ENCODE measurements around the gene ANP32B.

ANP32B gene

GRCh38 chr9:98022447-98022846 is 39.3 kb downstream of the ANP32B start:
- Mint-ChIP-seq H3K36me3 (ENCODE audit: low read depth) (peaks cover 23% of the 10 kb centered on the region), H3K4me3 (no peak overlapping the region), H3K27me3 (ENCODE audit: low read depth) (no peaks in the 10 kb centered on the region), H3K27ac (no peak overlapping the region), H3K4me1 (no peaks in the 10 kb centered on the region), H3K9me3 (no peaks in the 10 kb centered on the region)
- TF ChIP-seq, protein P1, sequence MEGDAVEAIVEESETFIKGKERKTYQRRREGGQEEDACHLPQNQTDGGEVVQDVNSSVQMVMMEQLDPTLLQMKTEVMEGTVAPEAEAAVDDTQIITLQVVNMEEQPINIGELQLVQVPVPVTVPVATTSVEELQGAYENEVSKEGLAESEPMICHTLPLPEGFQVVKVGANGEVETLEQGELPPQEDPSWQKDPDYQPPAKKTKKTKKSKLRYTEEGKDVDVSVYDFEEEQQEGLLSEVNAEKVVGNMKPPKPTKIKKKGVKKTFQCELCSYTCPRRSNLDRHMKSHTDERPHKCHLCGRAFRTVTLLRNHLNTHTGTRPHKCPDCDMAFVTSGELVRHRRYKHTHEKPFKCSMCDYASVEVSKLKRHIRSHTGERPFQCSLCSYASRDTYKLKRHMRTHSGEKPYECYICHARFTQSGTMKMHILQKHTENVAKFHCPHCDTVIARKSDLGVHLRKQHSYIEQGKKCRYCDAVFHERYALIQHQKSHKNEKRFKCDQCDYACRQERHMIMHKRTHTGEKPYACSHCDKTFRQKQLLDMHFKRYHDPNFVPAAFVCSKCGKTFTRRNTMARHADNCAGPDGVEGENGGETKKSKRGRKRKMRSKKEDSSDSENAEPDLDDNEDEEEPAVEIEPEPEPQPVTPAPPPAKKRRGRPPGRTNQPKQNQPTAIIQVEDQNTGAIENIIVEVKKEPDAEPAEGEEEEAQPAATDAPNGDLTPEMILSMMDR (IDR thresholded peaks at IDR 0.05; ENCODE audit: unreplicated experiment in 3 of 3): no peak

- peaks cover 7% of the 10 kb centered on the region for H3K36me3 Mint-ChIP-seq (ENCODE audit: low read depth)
- no peaks in the 10 kb centered on the region for H3K4me1 Mint-ChIP-seq
- no peak overlapping the region for H3K27ac Mint-ChIP-seq
- no peaks in the 10 kb centered on the region for H3K9me3 Mint-ChIP-seq
- TF ChIP-seq, protein P1 (IDR thresholded peaks at IDR 0.05; ENCODE audit: unreplicated experiment in 3 of 3): no peak
- no peaks in the 10 kb centered on the region for H3K27me3 Mint-ChIP-seq (ENCODE audit: low read depth)
- no peak overlapping the region for H3K4me3 Mint-ChIP-seq
These were observed 41.6 kb downstream of the ANP32B start for GRCh38 chr9:98024702-98025101.

DNA sequence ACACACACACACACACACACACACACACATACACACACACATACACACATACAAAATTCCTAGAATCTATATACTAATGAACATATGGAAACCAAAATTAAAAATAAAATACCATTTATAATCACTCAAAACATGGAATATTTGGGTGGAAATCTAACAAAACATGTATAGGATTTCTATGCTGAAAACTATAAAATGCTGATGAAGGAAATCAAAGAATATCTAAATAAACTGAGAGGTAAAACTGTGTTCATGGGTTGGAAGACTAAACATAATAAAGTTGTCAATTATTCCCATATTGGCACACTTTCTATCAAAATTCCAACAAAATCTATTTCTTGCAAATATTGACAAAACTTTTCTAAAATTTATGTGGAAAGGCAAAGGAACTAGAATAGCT is 48.0 kb downstream of the ANP32B start:
- Mint-ChIP-seq H3K4me3 (no peak overlapping the region), H3K9me3 (no peaks in the 10 kb centered on the region), H3K27ac (no peak overlapping the region), H3K36me3 (ENCODE audit: low read depth) (no peaks in the 10 kb centered on the region), H3K4me1 (peaks cover 5% of the 10 kb centered on the region), H3K27me3 (ENCODE audit: low read depth) (peaks cover 4% of the 10 kb centered on the region)
- TF ChIP-seq, protein P1 (IDR thresholded peaks at IDR 0.05; ENCODE audit: unreplicated experiment in 3 of 3): no peak

- Mint-ChIP-seq H3K4me1 (peaks cover 5% of the 10 kb centered on the region), H3K27ac (no peak overlapping the region), H3K9me3 (no peaks in the 10 kb centered on the region), H3K27me3 (ENCODE audit: low read depth) (peaks cover 4% of the 10 kb centered on the region), H3K36me3 (ENCODE audit: low read depth) (no peaks in the 10 kb centered on the region), H3K4me3 (no peak overlapping the region)
- TF ChIP-seq, protein P1 (IDR thresholded peaks at IDR 0.05; ENCODE audit: unreplicated experiment in 3 of 3): no peak
These were observed 48.8 kb downstream of the ANP32B start for GRCh38 chr9:98031935-98032334.

DNA sequence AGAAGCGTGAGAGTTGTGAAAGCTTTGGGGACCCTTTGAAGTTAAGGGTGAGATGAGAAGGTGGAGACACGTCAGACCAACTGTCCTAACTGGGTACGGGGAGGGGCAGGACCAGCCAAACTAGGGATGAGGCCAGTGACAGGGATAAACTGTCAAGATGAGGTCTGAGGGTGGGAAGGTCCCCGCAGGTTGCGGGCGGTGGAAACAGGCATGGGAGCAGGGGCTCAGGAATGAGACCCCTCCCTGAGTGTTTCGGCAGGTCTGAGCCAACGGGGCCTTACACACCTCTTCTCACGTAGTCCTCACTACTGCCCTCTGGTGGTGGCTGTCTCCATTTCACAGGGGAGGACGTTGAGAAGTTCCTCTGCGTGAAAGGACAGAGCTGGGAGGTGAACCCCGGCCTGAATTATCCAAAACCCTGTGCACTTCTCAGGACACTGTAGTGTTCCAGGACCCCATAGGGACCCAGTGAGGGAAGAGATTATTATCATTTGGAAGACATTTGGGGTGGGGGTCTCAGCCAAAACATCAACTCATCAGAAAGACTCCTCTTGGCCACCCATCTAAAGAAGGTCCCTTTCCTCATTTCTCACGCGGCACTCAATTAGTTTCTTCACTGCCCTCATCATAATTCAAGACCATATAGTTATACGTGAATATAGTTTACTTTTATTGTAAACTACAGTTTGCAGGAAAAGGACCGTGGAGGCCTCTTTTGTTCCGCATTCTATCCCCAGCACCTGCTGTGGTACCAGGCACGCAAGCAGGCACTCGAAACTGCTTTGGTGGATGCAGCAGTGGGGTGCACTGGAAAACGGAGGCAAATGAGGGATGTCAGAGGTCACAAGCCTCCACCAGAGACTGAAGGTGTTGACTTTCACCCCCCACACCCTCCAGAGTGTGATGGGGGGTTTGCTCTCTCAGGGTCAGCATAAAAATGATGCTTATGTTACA is 51.7 kb downstream of the ANP32B start:
- peaks cover 11% of the 10 kb centered on the region for H3K27me3 Mint-ChIP-seq (ENCODE audit: low read depth)
- H3K27ac Mint-ChIP-seq: no peak overlapping the region
- H3K36me3 Mint-ChIP-seq (ENCODE audit: low read depth): no peaks in the 10 kb centered on the region
- TF ChIP-seq, protein P1 (IDR thresholded peaks at IDR 0.05; ENCODE audit: unreplicated experiment in 3 of 3): peak; percentile 69 to 72 (median 69)
- no peak overlapping the region for H3K4me3 Mint-ChIP-seq
- peaks cover 5% of the 10 kb centered on the region for H3K4me1 Mint-ChIP-seq
- no peaks in the 10 kb centered on the region for H3K9me3 Mint-ChIP-seq

DNA sequence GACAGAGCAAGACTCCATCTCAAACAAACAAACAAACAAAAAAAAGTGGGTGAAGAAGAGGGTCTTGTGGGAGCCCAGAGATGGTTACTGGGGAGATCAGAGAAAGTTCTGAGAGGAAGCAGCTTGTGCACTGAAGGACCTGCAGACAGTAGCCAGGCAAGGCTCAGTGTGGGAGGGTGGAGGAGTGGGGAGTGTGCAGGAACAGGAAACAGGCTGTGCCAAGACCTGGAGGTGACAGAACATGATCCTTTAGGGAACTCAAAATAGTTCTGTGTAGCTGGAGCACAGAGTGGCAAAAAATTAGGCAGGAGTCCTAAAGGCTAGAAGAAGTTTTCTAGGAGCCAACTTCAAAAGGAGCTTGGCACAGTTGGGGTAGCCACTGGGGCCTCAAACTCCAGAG is 54.2 kb downstream of the ANP32B start:
- no peak overlapping the region for H3K27ac Mint-ChIP-seq
- TF ChIP-seq, protein P1 (IDR thresholded peaks at IDR 0.05; ENCODE audit: unreplicated experiment in 3 of 3): no peak
- no peaks in the 10 kb centered on the region for H3K36me3 Mint-ChIP-seq (ENCODE audit: low read depth)
- H3K9me3 Mint-ChIP-seq: no peaks in the 10 kb centered on the region
- H3K4me3 Mint-ChIP-seq: no peak overlapping the region
- peaks cover 18% of the 10 kb centered on the region for H3K27me3 Mint-ChIP-seq (ENCODE audit: low read depth)
- H3K4me1 Mint-ChIP-seq: peaks cover 5% of the 10 kb centered on the region
